ACC112 (cell line): ENCODE results near the gene DNAJB9.
A peak's percentile ranks its signal among the peaks of the same experiment; 100 is the strongest.

ENCODE experiments used
- H2AFZ ChIP-seq: fragments of 200-600 bp; sonication (generic); one replicate; pipeline ENCODE4 v1.6.0; 2017; ENCODE audit warnings: antibody characterized with exemption, low read length; ENCODE audit not compliant: unreplicated experiment
- H3K27ac ChIP-seq: fragments of 200-600 bp; sonication (generic); 2 replicates; pipeline ENCODE4 v1.5.1; 2014; ENCODE audit warnings: low read depth, mild to moderate bottlenecking, antibody characterized with exemption, low read length, moderate library complexity
- H3K27me3 ChIP-seq: fragments of 200-600 bp; sonication (generic); 2 replicates; pipeline ENCODE4 v1.6.1; 2014; ENCODE audit warnings: mild to moderate bottlenecking, antibody characterized with exemption, low read length, moderate library complexity, mixed read lengths; ENCODE audit not compliant: insufficient read depth
- H3K36me3 ChIP-seq: fragments of 200-600 bp; sonication (generic); 2 replicates; pipeline ENCODE4 v1.6.1; 2016; ENCODE audit warnings: mild to moderate bottlenecking, antibody characterized with exemption, low read length, moderate library complexity, mixed read lengths; ENCODE audit not compliant: insufficient read depth
- H3K4me1 ChIP-seq: fragments of 200-600 bp; sonication (generic); one replicate; pipeline ENCODE4 v1.6.1; 2016; ENCODE audit warnings: low read length, mixed read lengths; ENCODE audit not compliant: insufficient read depth, unreplicated experiment, control insufficient read depth
- H3K4me3 ChIP-seq: fragments of 200-600 bp; sonication (generic); 2 replicates; pipeline ENCODE4 v1.5.1; 2014; ENCODE audit warnings: mild to moderate bottlenecking, low read depth, low read length
- H3K79me2 ChIP-seq: fragments of 200-600 bp; sonication (generic); one replicate; pipeline ENCODE4 v1.6.0; 2016; ENCODE audit warnings: low read length; ENCODE audit not compliant: control insufficient read depth, unreplicated experiment, insufficient read depth

The DNAJB9 gene

GRCh38 chr7:108569381-108570145 lies at the start of gene DNAJB9, which contains the start of gene THAP5:
TSS of gene DNAJB9 (plus strand) at chr7:108569874. CDS start at chr7:108571727, 1,853 bp downstream.
TSS of gene THAP5 (minus strand) at chr7:108569706. CDS start at chr7:108569569, 137 bp downstream.
- Histone ChIP-seq H3K27me3 (no peaks in the 10 kb centered on the region), H3K4me1 (peaks cover 31% of the 10 kb centered on the region), H3K27ac (peak within 1 kb of the TSS; percentile 95), H3K36me3 (peaks cover 15% of the 10 kb centered on the region), H2AFZ (peak within 1 kb of the TSS; percentile 66), H3K4me3 (peak within 1 kb of the TSS; percentile 93), H3K79me2 (peaks cover 46% of the 10 kb centered on the region)

GRCh38 chr7:108522780-108523179 lies 46.9 kb upstream of the DNAJB9 start:
- Histone ChIP-seq H3K27ac (no peak overlapping the region), H2AFZ (no peak overlapping the region), H3K27me3 (no peaks in the 10 kb centered on the region), H3K79me2 (peaks cover 64% of the 10 kb centered on the region), H3K36me3 (peaks cover 10% of the 10 kb centered on the region), H3K4me3 (no peak overlapping the region), H3K4me1 (peaks cover 46% of the 10 kb centered on the region)

- H3K4me1 ChIP-seq, result peaks cover 35% of the 10 kb centered on the region
- peak overlapping the region; percentile 92 for H3K27ac ChIP-seq
- H3K27me3 ChIP-seq, result no peaks in the 10 kb centered on the region
- H3K79me2 ChIP-seq, result peaks cover 40% of the 10 kb centered on the region
- no peaks in the 10 kb centered on the region for H3K36me3 ChIP-seq
- H3K4me3 ChIP-seq, result peak overlapping the region; percentile 82
- peak overlapping the region; percentile 35 for H2AFZ ChIP-seq
Measured at GRCh38 chr7:108525327-108525984, 44.2 kb upstream of the DNAJB9 start.

- Histone ChIP-seq H3K36me3 (no peaks in the 10 kb centered on the region), H3K4me3 (peak within 1 kb of the TSS; percentile 82), H2AFZ (peak within 1 kb of the TSS; percentile 42), H3K27me3 (no peaks in the 10 kb centered on the region), H3K4me1 (peaks cover 32% of the 10 kb centered on the region), H3K27ac (peak within 1 kb of the TSS; percentile 92), H3K79me2 (peaks cover 36% of the 10 kb centered on the region)
Measured at GRCh38 chr7:108525985-108526767, 43.5 kb upstream of the DNAJB9 start, which contains the start of gene PNPLA8. TSS of gene PNPLA8 (minus strand) at chr7:108526135. CDS start at chr7:108515491, 10,644 bp downstream.

- peaks cover 31% of the 10 kb centered on the region for H3K79me2 ChIP-seq
- peak overlapping the region; percentile 42 for H2AFZ ChIP-seq
- peak overlapping the region; percentile 82 for H3K4me3 ChIP-seq
- H3K36me3 ChIP-seq, result no peaks in the 10 kb centered on the region
- peaks cover 31% of the 10 kb centered on the region for H3K4me1 ChIP-seq
- no peaks in the 10 kb centered on the region for H3K27me3 ChIP-seq
- peak overlapping the region; percentile 92 for H3K27ac ChIP-seq
Measured at GRCh38 chr7:108526768-108527017, 43.0 kb upstream of the DNAJB9 start.

GRCh38 chr7:108528183-108528712 lies 41.4 kb upstream of the DNAJB9 start:
- no peak overlapping the region for H3K27ac ChIP-seq
- peaks cover 16% of the 10 kb centered on the region for H3K79me2 ChIP-seq
- H3K36me3 ChIP-seq, result no peaks in the 10 kb centered on the region
- H2AFZ ChIP-seq, result no peak overlapping the region
- peaks cover 22% of the 10 kb centered on the region for H3K4me1 ChIP-seq
- H3K4me3 ChIP-seq, result no peak overlapping the region
- no peaks in the 10 kb centered on the region for H3K27me3 ChIP-seq

- Histone ChIP-seq H3K27ac (no peak overlapping the region), H3K36me3 (no peaks in the 10 kb centered on the region), H3K79me2 (peaks cover 6% of the 10 kb centered on the region), H3K27me3 (no peaks in the 10 kb centered on the region), H2AFZ (peak overlapping the region; percentile 59), H3K4me3 (no peak overlapping the region), H3K4me1 (peaks cover 11% of the 10 kb centered on the region)
Measured at GRCh38 chr7:108529341-108529740, 40.3 kb upstream of the DNAJB9 start.

GRCh38 chr7:108533712-108534111 lies 36.0 kb upstream of the DNAJB9 start:
- no peaks in the 10 kb centered on the region for H3K36me3 ChIP-seq
- no peak overlapping the region for H3K4me3 ChIP-seq
- H3K79me2 ChIP-seq, result no peaks in the 10 kb centered on the region
- no peak overlapping the region for H3K27ac ChIP-seq
- no peak overlapping the region for H2AFZ ChIP-seq
- H3K27me3 ChIP-seq, result no peaks in the 10 kb centered on the region
- H3K4me1 ChIP-seq, result no peaks in the 10 kb centered on the region

- H3K27me3 ChIP-seq, result no peaks in the 10 kb centered on the region
- no peak overlapping the region for H3K27ac ChIP-seq
- H3K36me3 ChIP-seq, result no peaks in the 10 kb centered on the region
- H2AFZ ChIP-seq, result no peak overlapping the region
- H3K4me1 ChIP-seq, result no peaks in the 10 kb centered on the region
- H3K79me2 ChIP-seq, result no peaks in the 10 kb centered on the region
- H3K4me3 ChIP-seq, result no peak overlapping the region
Measured at GRCh38 chr7:108535257-108535656, 34.4 kb upstream of the DNAJB9 start.

GRCh38 chr7:108535744-108536143 lies 33.9 kb upstream of the DNAJB9 start:
- H3K4me1 ChIP-seq, result no peaks in the 10 kb centered on the region
- H3K27me3 ChIP-seq, result no peaks in the 10 kb centered on the region
- no peak overlapping the region for H2AFZ ChIP-seq
- H3K36me3 ChIP-seq, result no peaks in the 10 kb centered on the region
- no peaks in the 10 kb centered on the region for H3K79me2 ChIP-seq
- H3K4me3 ChIP-seq, result no peak overlapping the region
- H3K27ac ChIP-seq, result no peak overlapping the region
